DND-41 (cell line): ENCODE results near the gene NEDD4L.

Source experiments
- ATAC-seq: fragments of 200-7000 bp; cut with Tn5 transposase; 3 replicates; pipeline ENCODE4 v1.9.1; 2021; ENCODE audit warnings: low read depth; ENCODE audit not compliant: insufficient read depth
- DNase-seq: peaks from one replicate; pipeline ENCODE4 v3.0.0-alpha.2; 2020
- H2AFZ ChIP-seq: 2 replicates; pipeline ENCODE4 v1.6.0; 2012; ENCODE audit warnings: low read depth, low read length
- H3K27ac ChIP-seq: 2 replicates; pipeline ENCODE4 v1.5.1; 2012; ENCODE audit warnings: low read length, inconsistent platforms
- H3K27me3 ChIP-seq: fragments of 200-600 bp; sonication (generic); 2 replicates; pipeline ENCODE4 v1.6.0; 2012; ENCODE audit warnings: low read length, mild to moderate bottlenecking, inconsistent platforms; ENCODE audit not compliant: insufficient read depth, poor library complexity
- H3K36me3 ChIP-seq: 2 replicates; pipeline ENCODE4 v1.5.1; 2012; ENCODE audit warnings: low read length, inconsistent platforms; ENCODE audit not compliant: insufficient read depth
- H3K4me1 ChIP-seq: 2 replicates; pipeline ENCODE4 v1.5.1; 2012; ENCODE audit warnings: mild to moderate bottlenecking, low read length; ENCODE audit not compliant: insufficient read depth
- H3K4me2 ChIP-seq: 2 replicates; pipeline ENCODE4 v1.6.0; 2012; ENCODE audit warnings: mild to moderate bottlenecking, moderate library complexity, low read length, inconsistent platforms; ENCODE audit not compliant: insufficient read depth
- H3K4me3 ChIP-seq, 2 experiments: fragments of 200-600 bp in 1 of 2; shearing (Covaris generic) in 1 of 2; 2 replicates each; pipeline ENCODE4 v1.5.1; 2012 to 2016; ENCODE audit warnings: inconsistent platforms in 2 of 2, low read length in 2 of 2, mild to moderate bottlenecking in 2 of 2, low read depth in 1 of 2, moderate library complexity in 1 of 2
- H3K79me2 ChIP-seq: 2 replicates; pipeline ENCODE4 v1.6.0; 2012; ENCODE audit warnings: low read length, inconsistent platforms; ENCODE audit not compliant: insufficient read depth
- H3K9ac ChIP-seq: 2 replicates; pipeline ENCODE4 v1.6.0; 2012; ENCODE audit warnings: low read depth, mild to moderate bottlenecking, inconsistent platforms, low read length, moderate library complexity
- H3K9me3 ChIP-seq: 2 replicates; pipeline ENCODE4 v1.5.1; 2012; ENCODE audit warnings: low read length, moderate library complexity, mild to moderate bottlenecking, inconsistent platforms; ENCODE audit not compliant: insufficient read depth, severe bottlenecking
- H4K20me1 ChIP-seq: 2 replicates; pipeline ENCODE4 v1.6.0; 2012; ENCODE audit warnings: low read length; ENCODE audit not compliant: insufficient read depth
- EZH2 ChIP-seq: IDR thresholded peaks from 3 replicates; pipeline ENCODE4 v1.6.1; 2012; ENCODE audit warnings: borderline replicate concordance, low read depth, mild to moderate bottlenecking, moderate library complexity, low read length, inconsistent platforms; ENCODE audit not compliant: severe bottlenecking
- TF ChIP-seq, protein P1 (sequence below): IDR thresholded peaks from 2 replicates; pipeline ENCODE4 v1.5.1; 2012; ENCODE audit warnings: borderline replicate concordance, low read length, moderate library complexity, mild to moderate bottlenecking; ENCODE audit not compliant: poor library complexity, severe bottlenecking; ENCODE audit errors: extremely low read depth

NEDD4L gene

DNA sequence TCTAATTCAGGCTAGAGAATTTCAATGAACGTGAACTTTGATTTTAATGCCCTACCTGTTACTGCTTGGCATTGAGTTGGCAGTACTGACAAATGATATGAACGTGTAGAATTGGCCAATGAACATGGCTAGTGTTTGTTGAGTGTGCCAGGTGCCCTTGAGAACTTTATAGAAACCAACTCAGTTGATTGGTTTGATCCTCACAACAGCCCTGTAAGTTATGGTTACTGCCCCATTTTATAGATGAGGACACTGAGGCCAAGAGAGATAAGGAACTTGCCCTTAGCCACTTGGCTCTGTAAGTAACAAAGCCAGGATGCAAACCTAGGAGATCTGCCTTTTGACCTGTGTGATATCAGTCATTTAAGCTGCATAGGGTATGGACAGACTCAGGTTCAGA is 275.7 kb downstream of the NEDD4L start:
- Histone ChIP-seq H3K9me3 (no peaks in the 10 kb centered on the region), H3K27ac (no peak overlapping the region), H4K20me1 (no peaks in the 10 kb centered on the region), H3K4me1 (no peaks in the 10 kb centered on the region), H2AFZ (no peak overlapping the region), H3K27me3 (no peaks in the 10 kb centered on the region), H3K79me2 (no peaks in the 10 kb centered on the region), H3K4me3 (no peak overlapping the region), H3K36me3 (no peaks in the 10 kb centered on the region), H3K4me2 (no peak overlapping the region), H3K9ac (no peak overlapping the region)
- TF ChIP-seq, protein P1, sequence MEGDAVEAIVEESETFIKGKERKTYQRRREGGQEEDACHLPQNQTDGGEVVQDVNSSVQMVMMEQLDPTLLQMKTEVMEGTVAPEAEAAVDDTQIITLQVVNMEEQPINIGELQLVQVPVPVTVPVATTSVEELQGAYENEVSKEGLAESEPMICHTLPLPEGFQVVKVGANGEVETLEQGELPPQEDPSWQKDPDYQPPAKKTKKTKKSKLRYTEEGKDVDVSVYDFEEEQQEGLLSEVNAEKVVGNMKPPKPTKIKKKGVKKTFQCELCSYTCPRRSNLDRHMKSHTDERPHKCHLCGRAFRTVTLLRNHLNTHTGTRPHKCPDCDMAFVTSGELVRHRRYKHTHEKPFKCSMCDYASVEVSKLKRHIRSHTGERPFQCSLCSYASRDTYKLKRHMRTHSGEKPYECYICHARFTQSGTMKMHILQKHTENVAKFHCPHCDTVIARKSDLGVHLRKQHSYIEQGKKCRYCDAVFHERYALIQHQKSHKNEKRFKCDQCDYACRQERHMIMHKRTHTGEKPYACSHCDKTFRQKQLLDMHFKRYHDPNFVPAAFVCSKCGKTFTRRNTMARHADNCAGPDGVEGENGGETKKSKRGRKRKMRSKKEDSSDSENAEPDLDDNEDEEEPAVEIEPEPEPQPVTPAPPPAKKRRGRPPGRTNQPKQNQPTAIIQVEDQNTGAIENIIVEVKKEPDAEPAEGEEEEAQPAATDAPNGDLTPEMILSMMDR, result no peak
- no peak for TF ChIP-seq EZH2
- ATAC-seq (no peak), DNase-seq (no peak)

DNA sequence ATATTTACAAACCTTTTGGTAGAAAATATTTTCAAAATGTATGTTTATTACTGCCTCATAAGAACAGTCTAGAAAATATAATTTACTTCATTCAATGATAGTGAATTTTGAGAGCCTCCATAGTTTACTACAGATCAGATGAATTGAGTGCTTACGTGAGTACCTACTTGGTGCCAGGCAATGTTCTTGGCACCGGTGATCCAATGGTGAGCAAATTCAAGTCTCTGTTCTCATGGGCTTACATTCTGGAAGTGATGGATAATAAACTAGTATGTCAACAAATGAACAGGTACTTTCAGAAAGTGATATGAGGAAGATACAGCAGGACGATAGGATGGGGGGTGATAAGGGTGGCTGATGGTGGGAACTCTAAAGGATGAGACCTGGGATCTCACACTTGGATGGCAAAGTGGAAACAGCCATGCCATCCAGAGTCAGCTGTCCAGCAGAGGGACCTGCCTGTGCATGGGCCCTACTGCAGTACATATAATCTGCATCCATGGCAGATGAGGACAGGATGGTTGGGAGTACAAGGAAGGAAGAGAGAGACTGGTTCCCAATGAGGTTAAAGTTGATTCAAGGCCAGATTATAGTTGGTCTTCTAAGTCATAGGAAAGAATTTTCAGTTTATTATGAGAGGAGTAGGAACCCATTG is 277.0 kb downstream of the NEDD4L start:
- Histone ChIP-seq H3K4me2 (no peak overlapping the region), H3K36me3 (no peaks in the 10 kb centered on the region), H3K9me3 (no peaks in the 10 kb centered on the region), H3K79me2 (no peaks in the 10 kb centered on the region), H2AFZ (no peak overlapping the region), H3K27ac (no peak overlapping the region), H4K20me1 (no peaks in the 10 kb centered on the region), H3K4me1 (no peaks in the 10 kb centered on the region), H3K27me3 (no peaks in the 10 kb centered on the region), H3K4me3 (no peak overlapping the region), H3K9ac (no peak overlapping the region)
- ATAC-seq (no peak), DNase-seq (no peak)
- no peak for TF ChIP-seq EZH2
- TF ChIP-seq, protein P1, result no peak

DNA sequence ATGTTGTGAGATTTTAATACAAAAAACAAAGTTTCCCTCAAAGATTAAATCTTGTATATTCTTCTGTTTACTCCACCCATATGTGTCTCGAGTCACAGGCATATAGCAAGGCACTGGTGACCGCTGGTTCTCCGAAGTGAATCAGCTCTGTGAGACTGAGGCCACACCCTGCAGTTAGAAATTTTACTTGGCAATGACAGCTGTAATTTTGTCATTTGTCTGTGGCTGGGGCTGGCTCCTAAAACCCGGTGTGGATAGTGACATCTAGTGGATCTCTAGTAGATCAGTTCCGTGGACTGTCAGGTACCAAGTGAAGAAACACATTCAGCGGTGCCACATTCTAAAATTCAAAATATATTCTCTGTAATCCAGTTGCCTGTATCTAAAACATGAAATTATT is 278.0 kb downstream of the NEDD4L start:
- Histone ChIP-seq H3K27ac (no peak overlapping the region), H4K20me1 (no peaks in the 10 kb centered on the region), H3K79me2 (no peaks in the 10 kb centered on the region), H3K9ac (no peak overlapping the region), H3K4me3 (no peak overlapping the region), H2AFZ (no peak overlapping the region), H3K9me3 (no peaks in the 10 kb centered on the region), H3K4me1 (no peaks in the 10 kb centered on the region), H3K27me3 (no peaks in the 10 kb centered on the region), H3K36me3 (no peaks in the 10 kb centered on the region), H3K4me2 (no peak overlapping the region)
- peak; percentile 66 for ATAC-seq
- no peak for TF ChIP-seq EZH2
- TF ChIP-seq, protein P1, result peak; percentile 48
- DNase-seq, result peak; percentile 10

DNA sequence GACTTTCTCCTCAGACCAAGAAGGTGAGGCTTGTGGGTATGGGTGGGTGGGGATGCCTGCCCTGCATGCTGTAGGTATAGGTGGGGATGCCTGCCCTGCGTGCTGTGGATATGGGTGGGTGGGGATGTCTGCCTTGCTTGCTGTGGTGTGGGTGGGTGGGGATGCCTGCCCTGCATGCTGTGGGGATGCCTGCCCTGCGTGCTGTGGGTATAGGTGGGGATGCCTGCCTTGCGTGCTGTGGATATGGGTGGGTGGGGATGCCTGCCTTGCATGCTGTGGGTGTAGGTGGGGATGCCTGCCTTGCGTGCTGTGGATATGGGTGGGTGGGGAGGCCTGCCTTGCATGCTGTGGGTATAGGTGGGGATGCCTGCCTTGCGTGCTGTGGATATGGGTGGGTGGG is 278.4 kb downstream of the NEDD4L start:
- Histone ChIP-seq H3K9ac (no peak overlapping the region), H4K20me1 (no peaks in the 10 kb centered on the region), H3K4me2 (no peak overlapping the region), H2AFZ (no peak overlapping the region), H3K4me1 (no peaks in the 10 kb centered on the region), H3K36me3 (no peaks in the 10 kb centered on the region), H3K79me2 (no peaks in the 10 kb centered on the region), H3K27ac (no peak overlapping the region), H3K4me3 (no peak overlapping the region), H3K27me3 (no peaks in the 10 kb centered on the region), H3K9me3 (no peaks in the 10 kb centered on the region)
- DNase-seq (no peak), ATAC-seq (no peak)
- TF ChIP-seq EZH2, result no peak
- TF ChIP-seq, protein P1, result no peak
